HPDE6-E6E7 (cell line): ENCODE results near the gene FTCD.
A peak's percentile ranks its signal among the peaks of the same experiment; 100 is the strongest.

Source experiments
- DNase-seq: peaks from one replicate; pipeline ENCODE4 v3.0.0; 2011; ENCODE audit warnings: missing footprints; ENCODE audit errors: extremely low spot score

The FTCD gene

GRCh38 chr21:46154155-46154954 lies 1.0 kb downstream of the FTCD start:
- DNase-seq: no peak

- DNase-seq: peak; percentile 13
Measured at GRCh38 chr21:46153247-46154154, 1.9 kb downstream of the FTCD start.

- DNase-seq: no peak
Measured at GRCh38 chr21:46152927-46153246, 2.5 kb downstream of the FTCD start.

GRCh38 chr21:46151989-46152926 lies 3.1 kb downstream of the FTCD start:
- no peak for DNase-seq

GRCh38 chr21:46151261-46151988 lies 4.0 kb downstream of the FTCD start:
- DNase-seq: no peak

GRCh38 chr21:46150491-46151121 lies 4.8 kb downstream of the FTCD start:
- no peak for DNase-seq

- no peak for DNase-seq
Measured at GRCh38 chr21:46150073-46150472, 5.3 kb downstream of the FTCD start.

- DNase-seq: no peak
Measured at GRCh38 chr21:46149205-46149901, 6.0 kb downstream of the FTCD start.

- DNase-seq: no peak
Measured at GRCh38 chr21:46148106-46148505, 7.3 kb downstream of the FTCD start.

- DNase-seq: peak; percentile 13
Measured at GRCh38 chr21:46147429-46147828, 8.0 kb downstream of the FTCD start.

- DNase-seq: no peak
Measured at GRCh38 chr21:46146856-46147255, 8.5 kb downstream of the FTCD start.

- no peak for DNase-seq
Measured at GRCh38 chr21:46145840-46146691, 9.3 kb downstream of the FTCD start.

GRCh38 chr21:46145159-46145839 lies 10.1 kb downstream of the FTCD start:
- no peak for DNase-seq

- DNase-seq: no peak
Measured at GRCh38 chr21:46144464-46145070, 10.8 kb downstream of the FTCD start.

GRCh38 chr21:46142582-46143473 lies 12.6 kb downstream of the FTCD start:
- no peak for DNase-seq

GRCh38 chr21:46141767-46142581 lies 13.4 kb downstream of the FTCD start:
- no peak for DNase-seq
